HG03108 (cell line): ENCODE data around the gene TCTN1.

ENCODE experiments used
- ATAC-seq: cut with Tn5 transposase; IDR thresholded peaks from one replicate; pipeline ENCODE4 v1.9.1; 2021; ENCODE audit warnings: moderate library complexity; ENCODE audit not compliant: unreplicated experiment

Gene TCTN1

DNA sequence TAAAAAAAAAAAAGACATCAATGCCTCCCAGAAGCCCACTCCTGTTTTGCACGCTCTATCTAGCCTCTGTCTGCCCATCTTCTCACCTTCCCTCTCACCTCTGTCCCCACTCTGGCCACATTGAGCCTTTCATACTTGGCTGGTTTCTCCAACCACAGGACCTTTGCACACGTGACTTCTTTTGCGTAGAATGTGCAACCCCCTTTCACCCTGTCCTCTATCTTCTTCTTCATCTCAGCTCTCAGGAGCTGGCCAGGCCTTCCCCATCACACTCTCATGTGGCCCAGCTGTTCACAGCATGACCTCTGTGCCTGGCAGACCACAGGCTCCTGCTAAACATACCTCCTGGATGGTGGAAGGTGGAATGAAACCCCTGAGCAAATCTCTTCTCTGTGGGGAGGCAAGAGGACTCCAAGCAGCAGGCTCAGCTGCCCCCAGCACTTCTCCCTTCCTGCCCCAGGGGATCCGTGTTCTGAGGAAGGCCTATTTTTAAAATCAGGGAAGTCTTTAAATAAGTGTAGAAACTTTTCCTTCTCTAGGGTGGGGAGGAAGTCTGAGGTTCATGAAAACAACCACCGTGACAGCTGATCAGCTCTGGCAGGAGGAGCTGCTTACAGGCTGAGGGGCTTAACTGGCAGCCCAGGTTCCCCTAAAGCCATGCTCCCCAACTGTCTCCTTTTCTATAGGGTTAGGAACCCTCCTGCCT, 63.4 kb downstream of the TCTN1 start:
- peak; percentile 79 for ATAC-seq

DNA sequence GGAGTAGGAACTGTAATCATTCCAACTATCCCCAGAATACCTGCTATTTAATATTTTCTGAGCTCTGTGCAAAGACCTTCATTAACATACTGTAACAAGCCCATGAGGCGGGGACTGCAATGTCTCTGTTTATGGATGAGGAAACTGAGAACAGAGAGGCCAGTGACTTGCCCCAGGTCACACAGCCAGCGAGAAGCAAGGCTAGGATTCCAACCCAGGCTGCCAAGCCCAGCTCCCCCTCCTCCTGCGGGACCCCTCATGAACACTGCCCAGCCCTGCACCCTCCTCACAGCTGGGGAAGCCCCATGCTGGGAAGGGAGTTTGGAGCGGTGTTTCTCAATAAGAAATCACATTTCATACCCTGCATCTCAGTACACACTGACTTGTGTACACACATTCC, 64.1 kb downstream of the TCTN1 start:
- no peak for ATAC-seq

DNA sequence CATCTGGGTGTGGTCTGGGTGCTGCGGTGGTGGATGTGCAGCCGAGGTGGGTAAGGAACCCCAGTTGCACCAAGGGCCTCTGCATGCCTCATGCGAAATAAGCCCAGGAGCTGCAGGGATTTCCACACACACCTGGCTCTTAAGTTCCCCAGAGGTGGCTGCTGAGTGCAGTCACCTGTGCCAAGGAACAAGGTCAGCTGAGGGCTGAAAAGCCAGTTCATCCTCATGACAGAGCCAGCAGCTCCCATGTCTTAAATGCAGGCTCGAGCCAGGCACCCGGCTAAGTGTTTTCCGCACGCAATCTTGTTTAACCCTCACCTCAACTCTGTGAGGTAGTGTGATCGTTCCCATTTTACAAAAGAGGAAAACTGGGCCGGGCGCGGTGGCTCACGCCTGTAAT, 65.3 kb downstream of the TCTN1 start:
- no peak for ATAC-seq

DNA sequence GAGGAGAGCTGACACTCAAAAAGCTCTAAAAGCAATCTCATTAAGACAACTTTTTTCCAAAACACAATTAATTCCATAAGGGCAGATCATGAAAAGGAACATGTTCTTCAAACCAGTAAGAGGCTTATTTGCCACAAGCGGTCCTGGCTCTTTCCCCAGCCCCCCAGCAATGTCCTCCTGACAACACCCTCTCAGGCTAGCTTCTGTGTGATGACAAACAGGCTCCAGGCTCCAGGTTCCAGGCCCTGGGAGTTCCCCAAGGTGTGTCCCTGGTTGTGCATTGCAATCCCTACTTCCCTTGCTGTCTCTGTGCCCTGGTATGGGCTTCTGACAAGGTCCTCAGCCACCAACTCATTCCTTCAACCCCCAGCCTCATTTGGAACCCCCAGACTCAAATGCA, 66.1 kb downstream of the TCTN1 start:
- ATAC-seq, result no peak

DNA sequence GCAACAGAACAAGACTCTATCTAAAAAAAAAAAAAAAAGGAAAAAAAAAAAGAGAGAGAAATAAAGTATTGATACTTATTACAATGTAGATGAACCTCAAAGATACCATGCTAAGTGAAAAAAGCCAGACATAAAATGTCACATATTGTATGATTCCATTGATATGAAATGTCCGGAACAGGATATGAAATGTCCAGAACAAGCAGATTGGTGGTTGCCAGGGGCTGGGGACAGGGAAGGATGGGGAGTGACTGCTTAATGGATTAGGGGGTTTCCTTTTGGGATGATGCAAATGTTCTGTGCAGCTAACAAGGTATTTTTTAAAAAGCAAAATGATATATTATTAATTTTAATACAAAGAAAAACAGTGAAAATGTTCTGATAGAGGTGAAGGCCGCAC, 70.0 kb downstream of the TCTN1 start:
- no peak for ATAC-seq

DNA sequence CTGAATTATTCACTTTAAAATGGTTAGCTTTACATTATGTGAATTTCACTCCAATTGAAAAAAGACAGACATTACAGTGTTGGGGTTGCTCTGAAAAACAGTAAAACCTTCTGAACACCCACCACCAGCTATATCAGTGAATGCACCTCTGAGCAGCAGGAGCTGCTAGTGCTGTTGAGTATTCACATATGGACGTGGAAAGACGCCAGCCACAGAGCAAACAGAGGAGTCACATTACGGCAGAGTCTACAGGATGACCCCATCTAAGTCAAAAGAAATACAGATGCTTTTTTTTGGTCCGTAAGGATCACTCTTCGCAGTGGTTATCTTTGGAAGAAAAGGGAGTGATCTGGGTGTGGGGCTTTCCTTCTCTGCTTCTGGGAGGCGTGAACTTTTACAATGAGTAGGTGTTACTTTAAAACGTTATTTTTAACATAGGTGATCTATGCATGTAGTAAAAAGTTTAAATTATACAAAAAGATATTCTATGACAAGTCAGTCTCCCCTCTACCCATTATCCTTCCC, 70.4 kb downstream of the TCTN1 start:
- ATAC-seq, result no peak

DNA sequence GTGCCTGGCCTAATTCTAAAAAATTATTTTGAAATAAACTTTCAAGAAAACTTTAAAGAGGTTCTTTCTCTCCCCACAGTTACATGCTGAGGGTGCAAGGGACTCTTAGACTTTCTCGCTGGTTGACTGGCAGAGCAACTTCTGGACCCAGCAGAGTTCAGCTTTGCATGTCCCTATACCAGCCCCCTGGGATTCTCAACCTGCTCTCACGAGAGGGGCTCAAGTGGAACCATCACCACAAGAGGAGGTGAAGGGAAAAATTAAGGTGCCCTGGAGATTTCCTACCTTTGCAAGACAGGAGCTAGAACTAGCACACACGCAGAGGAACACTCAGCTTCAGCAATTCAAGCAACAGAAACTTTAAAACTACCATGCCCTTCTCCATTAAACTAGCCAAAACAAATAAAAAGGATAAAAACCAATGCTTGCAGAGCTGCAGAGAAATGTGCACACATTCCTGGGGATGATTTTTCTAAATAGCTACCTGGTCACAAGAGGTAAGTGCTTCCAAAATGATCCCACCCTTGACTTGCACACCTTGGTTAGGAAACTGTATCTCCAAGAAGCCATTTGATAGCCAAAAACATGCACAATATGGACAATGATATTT, 72.5 kb downstream of the TCTN1 start:
- ATAC-seq, result no peak

DNA sequence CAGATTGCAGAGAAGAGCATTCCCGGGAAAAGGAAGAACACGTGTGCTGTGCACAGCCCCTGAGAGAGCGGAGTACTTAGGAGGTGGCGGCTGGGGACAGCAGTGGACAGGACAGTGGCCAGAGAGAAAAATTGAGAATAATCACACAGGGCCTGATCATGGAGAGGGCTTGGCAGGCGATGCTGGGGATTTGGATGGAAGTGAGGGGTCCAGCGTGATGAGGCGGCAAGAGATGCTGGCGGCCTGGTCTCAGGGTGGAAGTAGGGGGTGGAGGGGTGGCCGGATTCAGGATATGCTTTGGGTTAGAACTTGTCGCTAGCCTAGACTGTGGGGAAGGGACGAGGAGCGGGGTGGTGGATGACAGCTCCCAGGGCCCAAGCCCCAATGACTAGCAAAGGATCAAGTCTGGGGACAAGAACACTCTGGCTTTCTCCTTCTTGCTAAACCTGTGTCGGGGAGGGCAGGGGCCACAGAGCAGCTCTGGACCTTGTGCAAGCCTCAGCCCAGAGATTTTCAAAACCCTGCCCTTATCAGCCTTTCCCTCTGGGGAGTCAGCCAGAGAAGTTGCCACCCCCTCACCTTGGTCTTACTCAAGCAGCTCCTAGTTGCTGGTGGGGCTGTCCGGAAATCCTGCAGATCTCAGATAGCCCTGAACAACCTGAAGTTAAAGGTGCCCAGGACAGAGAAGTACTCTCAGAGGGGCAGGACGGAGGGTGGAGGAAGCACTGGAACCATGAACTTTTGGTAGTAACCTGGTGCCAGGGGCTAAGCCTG, 73.7 kb downstream of the TCTN1 start:
- no peak for ATAC-seq

DNA sequence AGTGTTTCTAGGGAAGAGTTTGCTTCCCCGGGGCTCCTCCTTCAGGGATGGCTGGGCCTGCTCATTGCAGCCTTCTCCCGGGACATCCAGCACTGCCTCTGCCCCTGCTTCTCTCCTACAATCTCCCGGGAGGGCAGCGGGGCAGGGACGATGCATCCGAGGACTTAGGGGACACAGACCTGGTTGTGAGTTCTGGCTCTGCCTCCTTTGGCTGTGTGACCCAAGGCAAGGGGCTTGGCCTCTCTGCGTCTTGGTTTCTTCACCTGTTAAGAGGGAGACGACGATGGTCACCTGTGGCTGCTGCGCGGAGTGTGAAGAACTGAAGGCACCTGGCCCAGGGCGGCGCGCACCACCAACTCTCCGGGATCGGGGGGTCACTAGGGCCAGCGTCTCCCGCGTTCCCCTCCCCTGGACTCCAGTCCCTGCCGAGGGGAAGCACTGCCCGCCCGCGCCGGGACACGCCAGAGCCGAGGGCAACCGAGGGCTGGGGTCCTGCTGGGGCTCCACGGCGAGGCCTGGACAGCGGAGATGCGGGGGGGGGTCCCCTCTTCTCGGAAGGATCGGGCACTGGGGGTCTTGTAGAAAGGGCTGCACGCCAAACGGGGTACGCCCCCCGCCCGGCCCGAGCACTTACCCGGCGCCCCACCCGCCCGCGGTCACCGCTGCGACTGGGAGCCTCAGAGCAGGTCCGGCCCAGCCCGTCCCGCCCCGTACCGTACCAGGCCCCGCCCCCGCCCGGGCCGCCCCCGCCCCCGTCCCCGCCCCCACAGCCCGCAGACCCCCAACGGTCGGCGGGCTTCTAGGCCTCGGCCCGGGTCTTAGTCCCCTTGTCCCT, 74.7 kb downstream of the TCTN1 start, which contains the start of gene HVCN1:
TSS of gene HVCN1 (minus strand) at position 670 of the 835 bp plus-strand sequence. CDS start 5,870 bp downstream, outside the sequence.
- peak; percentile 21 for ATAC-seq

DNA sequence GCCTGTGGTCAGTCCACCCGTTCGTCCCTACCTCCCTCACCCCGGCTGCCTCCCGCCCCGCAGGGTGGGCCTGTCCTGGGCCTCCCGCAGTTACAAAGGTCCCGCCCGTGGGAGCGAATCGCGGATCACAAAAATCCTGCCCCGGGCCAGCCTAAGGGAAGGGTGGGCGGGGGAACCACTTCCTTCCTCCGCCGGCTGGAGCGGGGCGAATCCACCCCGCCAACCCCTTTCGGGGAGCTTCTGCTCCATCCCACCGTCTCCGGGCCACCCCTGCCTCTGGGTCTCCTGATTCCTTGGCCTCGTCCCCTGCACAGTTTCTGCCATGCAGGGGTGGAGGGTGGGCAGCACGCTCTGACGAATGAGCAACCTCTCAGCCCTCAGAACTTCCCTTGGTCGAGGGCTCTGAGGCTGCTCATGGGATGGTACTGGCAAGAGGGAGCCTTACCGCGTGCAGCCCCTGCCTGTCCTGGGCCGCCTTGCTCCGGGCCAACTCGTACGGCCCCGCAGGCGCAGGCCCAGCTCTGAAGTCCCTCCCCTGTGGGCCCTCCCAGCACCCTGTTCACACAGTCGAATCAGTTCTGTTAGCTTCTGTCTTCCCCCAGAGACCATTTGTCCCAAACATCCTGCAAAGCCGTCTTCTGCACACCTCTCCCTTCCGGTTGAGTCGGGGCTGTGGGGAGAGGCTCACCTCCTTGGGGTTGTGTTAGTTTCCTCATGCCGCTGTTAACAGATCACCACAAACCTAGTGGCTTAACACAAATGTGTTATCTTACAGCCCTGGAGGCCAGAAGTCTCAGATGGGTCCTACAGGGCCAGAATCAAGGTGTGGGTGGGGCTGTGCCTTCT, 75.6 kb downstream of the TCTN1 start:
- ATAC-seq, result peak; percentile 36

DNA sequence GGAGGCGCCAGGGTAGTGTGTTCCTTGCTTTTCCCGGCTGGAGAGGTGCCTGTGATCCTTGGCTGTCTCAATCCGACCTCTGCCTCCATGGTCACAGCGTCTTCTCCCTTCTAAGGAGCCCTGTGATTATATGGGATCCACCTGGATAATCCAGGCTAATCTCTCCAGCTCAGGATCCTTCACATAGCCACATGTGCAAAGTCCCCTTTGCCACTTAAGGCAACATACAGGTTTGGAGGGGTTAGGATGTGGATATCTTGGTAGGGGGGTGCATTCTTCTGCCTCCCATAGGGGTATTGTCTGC, 76.2 kb downstream of the TCTN1 start:
- ATAC-seq, result no peak

DNA sequence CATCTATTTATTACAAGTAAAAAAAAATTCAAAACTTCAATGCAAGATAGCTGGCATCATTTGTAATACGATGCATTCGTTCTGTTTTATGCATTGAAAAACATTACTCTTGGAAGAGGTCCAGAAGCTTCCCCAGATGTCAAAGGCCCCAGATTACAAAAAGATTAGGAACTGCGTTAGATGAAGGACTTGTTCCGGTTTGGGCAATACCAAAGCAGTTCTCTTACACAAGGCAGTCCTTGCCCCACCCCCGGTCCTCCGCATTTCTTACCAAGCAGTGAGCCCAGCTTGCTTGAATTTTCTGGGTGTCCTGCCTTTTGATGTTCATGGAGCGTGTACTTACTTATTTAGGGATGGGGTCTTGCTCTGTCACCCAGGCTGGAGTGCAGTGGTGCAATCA, 79.8 kb downstream of the TCTN1 start:
- ATAC-seq, result no peak

DNA sequence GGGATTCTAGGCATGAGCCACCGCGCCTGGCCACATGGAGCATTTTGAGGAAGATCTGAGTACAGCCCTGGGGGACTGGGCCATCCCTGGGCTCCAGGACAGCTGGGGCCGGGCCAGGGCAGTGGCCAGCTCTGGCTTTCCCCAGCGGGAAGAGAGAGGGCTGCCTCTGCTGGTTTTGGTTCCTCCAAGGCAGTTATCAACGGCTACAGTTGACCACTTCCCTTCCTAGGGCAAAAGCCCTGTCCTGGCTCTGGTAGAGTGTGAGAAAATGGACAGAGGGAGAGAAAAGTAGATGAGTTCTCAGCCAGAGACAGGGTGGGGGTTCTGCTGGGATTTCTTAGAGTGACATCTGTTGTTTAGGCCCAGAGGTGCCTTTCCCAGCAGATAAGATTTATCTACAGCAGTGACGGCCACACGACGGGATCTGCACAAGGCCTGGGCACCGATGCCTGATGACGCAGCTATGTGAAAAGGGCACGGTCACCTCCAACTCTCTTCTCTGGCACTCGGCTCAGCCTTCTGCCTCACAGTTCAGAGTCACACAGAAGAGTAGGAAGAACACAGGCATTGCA, 80.5 kb downstream of the TCTN1 start:
- no peak for ATAC-seq

DNA sequence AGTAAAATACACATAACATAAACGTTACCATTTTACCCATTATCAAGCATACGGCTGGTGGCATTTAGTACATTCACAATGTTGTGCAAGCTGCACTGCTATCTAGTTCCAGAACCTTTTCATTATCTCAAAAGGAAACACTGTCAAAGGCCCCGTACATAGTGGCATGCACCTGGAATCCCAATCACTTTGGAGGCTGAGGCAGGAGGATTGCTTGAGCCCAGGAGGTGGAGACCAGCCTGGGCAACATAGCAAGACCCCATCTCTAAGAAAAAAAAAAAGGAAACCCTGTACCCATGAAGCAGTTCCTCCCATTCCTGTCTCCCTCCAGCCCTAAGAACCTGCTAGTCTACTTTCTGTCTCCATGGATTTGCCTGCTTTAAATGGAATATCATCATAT, 82.4 kb downstream of the TCTN1 start:
- no peak for ATAC-seq

DNA sequence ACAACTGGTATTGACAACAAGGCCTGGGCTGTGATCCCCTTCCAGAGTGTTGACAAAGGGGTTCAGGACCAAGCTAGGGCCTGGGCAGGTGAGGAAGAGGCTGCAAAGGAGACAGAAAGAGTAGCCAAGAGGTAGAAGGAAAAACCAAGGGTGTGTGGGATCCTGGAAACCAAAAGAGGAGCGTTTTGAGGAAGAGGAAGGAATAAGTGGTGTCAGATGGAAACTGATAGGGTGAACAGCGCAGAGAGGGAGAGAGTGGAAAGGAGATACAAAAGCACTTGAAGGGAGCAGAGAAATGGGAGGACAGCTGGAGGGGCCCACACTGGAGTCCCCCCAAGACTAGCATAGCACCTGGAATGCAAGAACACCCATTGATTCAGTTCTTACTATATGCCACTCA, 83.3 kb downstream of the TCTN1 start:
- no peak for ATAC-seq

DNA sequence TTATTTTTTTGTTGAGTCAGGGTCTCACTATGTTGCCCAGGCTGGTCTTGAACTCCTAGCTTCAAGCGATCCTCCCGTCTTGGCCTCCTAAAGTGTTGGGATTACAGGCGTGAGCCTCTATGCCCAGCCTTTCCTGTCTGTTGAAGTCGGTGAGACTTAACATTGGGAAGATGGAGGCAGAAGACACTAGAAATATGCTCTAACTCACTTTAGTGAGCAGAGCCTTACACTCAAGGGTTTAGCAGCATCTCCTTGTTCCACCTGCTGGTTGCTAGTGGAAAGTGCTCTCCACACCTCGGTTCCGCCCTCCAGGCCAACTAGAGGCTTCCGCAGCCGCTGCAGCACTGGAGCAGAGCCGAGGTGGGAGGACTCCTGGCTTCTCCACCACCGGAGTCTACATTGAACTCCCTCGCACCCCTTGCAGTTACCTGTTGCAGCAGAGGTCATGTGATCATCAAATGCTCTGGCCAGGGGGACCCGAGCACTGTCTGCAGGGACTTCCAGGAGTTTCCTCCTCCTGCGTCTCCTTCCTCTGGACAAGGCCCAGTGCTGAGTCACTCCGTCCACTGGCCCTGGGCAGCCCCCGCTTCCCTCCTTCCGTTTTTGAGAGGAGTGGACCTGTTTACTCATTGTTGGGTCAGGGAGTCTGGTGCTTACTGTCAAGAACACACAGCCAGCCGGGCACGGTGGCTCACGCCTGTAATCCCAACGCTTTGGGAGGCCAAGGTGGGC, 84.4 kb downstream of the TCTN1 start:
- peak; percentile 89 for ATAC-seq
